ENCODE measurements around the gene CRYBB3.
"Not testable (repeated sequence)": the region's sequence is repeated elsewhere in the genome, so short reads cannot be mapped to it uniquely, and the experiment has no call there.

CRYBB3 gene

DNA sequence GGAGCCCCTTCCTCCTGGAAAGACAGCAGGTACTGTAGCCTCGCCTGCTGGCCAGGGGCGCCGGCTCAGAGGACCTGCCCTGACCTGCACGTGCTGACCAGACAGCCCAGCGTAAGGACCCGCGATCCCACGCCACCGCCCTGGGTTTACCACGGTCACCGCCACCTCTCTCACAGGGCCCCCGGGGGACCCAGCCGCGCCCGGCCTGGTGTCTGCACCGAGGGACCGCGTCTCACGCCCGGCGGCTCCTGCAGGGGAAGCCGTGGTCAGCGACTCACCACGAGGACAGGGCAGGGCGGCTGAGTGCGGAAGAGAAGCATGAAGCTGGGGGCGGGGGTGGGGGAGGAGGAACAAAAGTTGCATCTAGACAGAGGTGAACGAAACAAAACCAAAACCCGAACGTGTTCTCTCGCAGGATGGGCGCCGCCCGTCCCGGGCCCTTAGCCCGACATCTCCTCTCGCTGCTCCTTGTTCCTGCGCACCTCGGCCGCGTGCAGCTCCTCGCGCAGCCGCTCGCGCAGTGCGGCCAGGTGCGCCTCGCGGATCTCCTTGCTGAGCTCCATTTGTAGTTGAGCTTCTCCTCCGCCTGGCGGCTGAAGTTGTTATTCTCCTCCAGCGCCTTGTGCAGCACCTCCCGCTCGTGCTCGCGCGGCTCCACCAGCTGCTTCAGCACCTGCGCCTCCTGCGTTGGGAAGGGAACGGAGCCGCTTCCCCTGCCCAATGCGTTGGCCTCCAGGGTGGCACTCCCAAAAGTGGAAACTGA is 20.6 kb upstream of the CRYBB3 start:
- not testable (repeated sequence) for H3K4me3 ChIP-seq (ENCODE audit: low read length); H3K4me1 ChIP-seq (ENCODE audit: control insufficient read depth, insufficient read depth, low read length); H3K27me3 ChIP-seq (ENCODE audit: control insufficient read depth, insufficient read depth, low read length); H3K9ac ChIP-seq (ENCODE audit: low read length); H3K27ac ChIP-seq (ENCODE audit: low read depth, low read length)
- peaks cover 16% of the 10 kb centered on the region for H3K36me3 ChIP-seq (ENCODE audit: control insufficient read depth, insufficient read depth, low read length)

DNA sequence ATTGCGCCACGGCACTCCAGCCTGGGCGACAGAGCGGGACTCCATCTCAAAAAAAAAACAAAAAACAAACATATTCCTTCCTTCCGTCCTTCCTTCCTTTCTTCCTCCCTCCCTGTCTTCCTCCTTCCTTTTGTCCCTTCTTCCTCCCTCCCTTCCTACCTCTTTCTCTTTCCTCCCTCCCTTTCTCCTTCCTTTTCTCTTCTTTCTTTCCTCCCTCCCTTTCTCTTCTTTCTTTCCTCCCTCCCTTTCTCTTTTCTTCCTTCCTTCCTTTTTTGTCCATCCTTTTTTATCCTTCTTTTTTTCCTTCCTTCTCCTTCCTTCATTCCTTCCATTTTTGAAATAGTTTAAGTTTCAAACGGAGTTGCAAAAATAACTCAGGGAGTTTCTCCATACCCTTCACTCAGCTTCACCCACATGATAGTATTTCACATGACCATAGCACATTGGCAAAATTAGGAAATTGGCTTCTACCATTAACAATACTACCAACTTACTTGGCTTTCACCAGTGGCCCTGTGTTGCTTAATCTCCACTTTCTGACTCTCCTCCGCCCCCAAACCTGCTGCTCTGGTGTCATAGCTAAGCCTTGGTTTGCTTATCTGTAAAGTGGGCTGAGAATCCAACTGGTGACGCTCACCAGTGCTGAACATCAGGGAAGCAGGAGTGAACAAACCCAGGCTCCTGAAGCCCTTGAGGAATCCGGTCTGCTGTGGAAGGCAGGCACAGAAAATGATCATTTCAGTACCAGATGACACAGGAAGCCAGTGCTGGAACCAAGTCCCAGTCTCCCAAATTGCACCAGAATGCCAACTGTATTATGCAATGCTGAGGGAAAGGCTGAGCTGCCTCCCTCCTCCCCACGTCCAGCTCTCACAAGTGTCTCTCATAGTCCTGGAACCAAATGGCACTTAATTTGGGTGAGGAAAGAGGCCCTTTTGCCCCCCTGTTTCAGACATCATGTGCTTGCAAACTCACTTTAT is 17.2 kb upstream of the CRYBB3 start:
- no peak overlapping the region for H3K4me3 ChIP-seq (ENCODE audit: low read length)
- peaks cover 10% of the 10 kb centered on the region for H3K36me3 ChIP-seq (ENCODE audit: control insufficient read depth, insufficient read depth, low read length)
- H3K4me1 ChIP-seq (ENCODE audit: control insufficient read depth, insufficient read depth, low read length): no peaks in the 10 kb centered on the region
- H3K9ac ChIP-seq (ENCODE audit: low read length): no peak overlapping the region
- no peak overlapping the region for H3K27ac ChIP-seq (ENCODE audit: low read depth, low read length)
- H3K27me3 ChIP-seq (ENCODE audit: control insufficient read depth, insufficient read depth, low read length): no peaks in the 10 kb centered on the region

DNA sequence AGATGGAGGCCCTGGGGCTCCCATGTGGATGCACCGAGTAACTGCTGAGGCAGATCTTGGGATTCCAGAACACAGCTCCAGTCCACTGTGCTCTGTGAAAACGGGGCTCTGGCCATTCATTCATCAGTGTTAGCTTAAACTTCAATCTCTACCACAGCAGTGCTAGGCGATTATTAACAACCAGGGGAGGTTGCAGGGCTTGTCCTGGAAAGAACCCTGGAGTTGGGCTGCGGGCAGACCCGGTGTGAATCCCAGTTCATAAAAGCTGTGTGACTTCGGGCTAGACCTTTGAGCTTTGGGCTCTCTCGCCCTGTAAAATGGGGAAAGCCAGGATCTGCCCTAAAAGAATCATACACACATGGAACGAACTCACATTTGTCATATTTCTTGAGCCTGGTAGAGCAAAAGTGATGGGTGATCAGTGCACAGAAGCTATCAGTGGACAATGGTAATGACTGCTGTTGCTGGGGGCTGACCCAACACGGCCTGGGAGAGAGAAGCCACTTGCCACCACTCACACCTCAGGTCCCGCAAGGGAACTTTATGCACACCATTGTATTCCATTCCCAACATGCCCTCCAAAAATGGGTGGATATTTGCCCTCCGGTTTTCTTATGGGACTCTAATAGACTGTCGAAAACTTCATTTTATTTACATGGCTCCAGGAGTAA is 15.6 kb upstream of the CRYBB3 start:
- H3K4me3 ChIP-seq (ENCODE audit: low read length): no peak overlapping the region
- H3K27ac ChIP-seq (ENCODE audit: low read depth, low read length): no peak overlapping the region
- no peak overlapping the region for H3K9ac ChIP-seq (ENCODE audit: low read length)
- peaks cover 8% of the 10 kb centered on the region for H3K36me3 ChIP-seq (ENCODE audit: control insufficient read depth, insufficient read depth, low read length)
- no peaks in the 10 kb centered on the region for H3K27me3 ChIP-seq (ENCODE audit: control insufficient read depth, insufficient read depth, low read length)
- H3K4me1 ChIP-seq (ENCODE audit: control insufficient read depth, insufficient read depth, low read length): no peaks in the 10 kb centered on the region

DNA sequence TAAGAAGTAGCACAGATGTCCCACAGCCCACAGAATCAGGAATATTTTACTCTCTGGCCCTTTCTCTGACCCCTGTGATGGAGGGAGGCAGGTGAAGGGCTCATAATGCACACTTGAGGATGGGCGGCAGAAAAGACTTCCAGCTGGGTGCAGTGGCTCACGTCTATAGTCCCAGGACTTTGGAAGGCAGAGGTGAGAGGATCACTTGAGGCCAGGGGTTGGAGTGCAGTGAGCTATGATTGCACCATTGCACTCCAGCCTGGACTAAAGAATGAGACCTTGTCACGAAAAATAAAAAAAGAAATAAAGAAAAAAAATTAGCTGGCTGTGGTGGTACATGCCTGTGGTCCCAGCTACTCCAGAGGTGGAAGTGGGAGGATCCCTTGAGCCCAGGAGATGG is 13.5 kb upstream of the CRYBB3 start:
- H3K4me3 ChIP-seq (ENCODE audit: low read length): no peak overlapping the region
- H3K36me3 ChIP-seq (ENCODE audit: control insufficient read depth, insufficient read depth, low read length): peaks cover 8% of the 10 kb centered on the region
- H3K27ac ChIP-seq (ENCODE audit: low read depth, low read length): no peak overlapping the region
- H3K27me3 ChIP-seq (ENCODE audit: control insufficient read depth, insufficient read depth, low read length): no peaks in the 10 kb centered on the region
- no peaks in the 10 kb centered on the region for H3K4me1 ChIP-seq (ENCODE audit: control insufficient read depth, insufficient read depth, low read length)
- H3K9ac ChIP-seq (ENCODE audit: low read length): no peak overlapping the region

DNA sequence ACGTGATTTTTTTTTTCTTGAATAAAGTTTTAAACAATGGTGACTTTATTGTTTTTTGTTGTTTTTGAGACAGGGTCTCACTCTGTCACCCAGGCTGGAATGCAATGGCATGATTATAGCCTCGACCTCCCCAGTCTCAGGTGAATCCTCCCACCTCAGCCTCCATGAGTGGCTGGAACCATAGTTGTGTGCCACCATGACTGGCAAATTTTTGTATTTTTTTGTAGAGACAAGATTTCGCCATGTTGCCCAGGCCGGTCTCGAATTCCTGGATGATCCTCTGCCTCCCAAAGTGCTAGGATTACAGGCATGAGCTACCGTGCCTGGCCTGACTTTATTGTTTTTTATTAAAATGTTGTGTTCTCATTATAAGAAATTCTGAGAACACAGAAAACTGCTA is 12.2 kb upstream of the CRYBB3 start:
- Histone ChIP-seq H3K4me3 (ENCODE audit: low read length) (no peak overlapping the region), H3K36me3 (ENCODE audit: control insufficient read depth, insufficient read depth, low read length) (peaks cover 12% of the 10 kb centered on the region), H3K9ac (ENCODE audit: low read length) (no peak overlapping the region), H3K4me1 (ENCODE audit: control insufficient read depth, insufficient read depth, low read length) (no peaks in the 10 kb centered on the region), H3K27me3 (ENCODE audit: control insufficient read depth, insufficient read depth, low read length) (no peaks in the 10 kb centered on the region), H3K27ac (ENCODE audit: low read depth, low read length) (no peak overlapping the region)

DNA sequence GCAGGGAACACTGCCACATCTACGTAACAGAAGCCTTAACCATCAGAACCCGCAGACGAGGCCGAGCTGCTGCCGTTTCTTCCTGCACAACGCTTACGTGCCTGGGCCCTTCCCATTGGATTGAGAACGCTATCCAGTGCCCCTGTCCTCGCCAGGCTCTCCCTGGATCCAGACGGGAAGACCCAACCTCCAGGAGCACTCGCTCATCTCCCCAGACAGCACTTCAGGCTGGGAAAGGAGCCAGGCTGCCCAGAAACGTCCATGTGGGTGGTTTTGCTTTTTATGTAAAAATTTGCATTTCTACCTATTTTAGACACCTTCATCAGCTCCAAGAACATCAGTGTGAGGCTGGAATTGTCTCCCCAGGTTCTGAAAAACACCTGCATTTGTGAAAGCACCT is 7.3 kb upstream of the CRYBB3 start:
- Histone ChIP-seq H3K4me3 (ENCODE audit: low read length) (no peak overlapping the region), H3K4me1 (ENCODE audit: control insufficient read depth, insufficient read depth, low read length) (no peaks in the 10 kb centered on the region), H3K9ac (ENCODE audit: low read length) (no peak overlapping the region), H3K27ac (ENCODE audit: low read depth, low read length) (no peak overlapping the region), H3K36me3 (ENCODE audit: control insufficient read depth, insufficient read depth, low read length) (peaks cover 11% of the 10 kb centered on the region), H3K27me3 (ENCODE audit: control insufficient read depth, insufficient read depth, low read length) (no peaks in the 10 kb centered on the region)

DNA sequence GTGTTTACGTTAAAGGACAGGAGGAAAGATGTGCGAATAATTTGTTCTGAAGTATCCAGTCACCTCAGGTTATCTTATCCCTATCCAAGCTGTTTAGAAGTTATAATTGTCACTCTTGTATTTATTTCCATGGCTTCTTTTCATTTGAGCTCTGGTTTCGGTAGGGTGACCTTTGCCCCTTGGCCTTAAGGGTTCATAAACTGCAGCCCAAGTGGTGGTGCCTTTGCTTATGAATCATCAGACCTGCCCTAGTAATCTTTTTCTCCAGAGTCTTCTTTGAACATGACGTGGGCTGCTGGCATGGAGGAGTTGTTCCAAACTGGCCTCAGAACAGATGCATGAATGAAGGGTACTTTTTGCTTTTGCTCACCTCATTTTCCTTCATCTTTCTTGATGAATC is 6.5 kb upstream of the CRYBB3 start:
- no peak overlapping the region for H3K27ac ChIP-seq (ENCODE audit: low read depth, low read length)
- H3K9ac ChIP-seq (ENCODE audit: low read length): no peak overlapping the region
- peaks cover 11% of the 10 kb centered on the region for H3K36me3 ChIP-seq (ENCODE audit: control insufficient read depth, insufficient read depth, low read length)
- no peaks in the 10 kb centered on the region for H3K4me1 ChIP-seq (ENCODE audit: control insufficient read depth, insufficient read depth, low read length)
- H3K27me3 ChIP-seq (ENCODE audit: control insufficient read depth, insufficient read depth, low read length): no peaks in the 10 kb centered on the region
- no peak overlapping the region for H3K4me3 ChIP-seq (ENCODE audit: low read length)

DNA sequence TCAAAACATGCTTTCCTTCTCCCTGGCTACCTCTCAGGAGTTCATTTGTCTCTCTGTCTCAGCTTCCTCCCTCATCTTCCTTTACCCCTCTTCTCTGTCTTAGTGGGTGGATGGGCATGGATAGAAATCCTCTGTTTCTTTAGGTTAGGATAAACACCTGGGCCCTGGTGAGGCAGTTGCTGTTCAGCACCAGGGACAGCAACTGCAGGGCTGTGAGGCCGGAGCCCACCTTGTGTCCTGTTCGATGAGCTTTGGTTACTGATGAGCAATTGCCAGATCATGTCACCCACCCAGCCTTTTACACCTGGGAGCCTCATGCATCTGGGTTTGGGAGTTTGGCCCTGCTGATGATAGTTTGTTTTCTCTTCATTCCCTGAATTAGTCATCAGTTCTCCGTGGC is 6.1 kb upstream of the CRYBB3 start:
- peaks cover 11% of the 10 kb centered on the region for H3K36me3 ChIP-seq (ENCODE audit: control insufficient read depth, insufficient read depth, low read length)
- no peaks in the 10 kb centered on the region for H3K27me3 ChIP-seq (ENCODE audit: control insufficient read depth, insufficient read depth, low read length)
- H3K27ac ChIP-seq (ENCODE audit: low read depth, low read length): no peak overlapping the region
- H3K9ac ChIP-seq (ENCODE audit: low read length): no peak overlapping the region
- no peak overlapping the region for H3K4me3 ChIP-seq (ENCODE audit: low read length)
- H3K4me1 ChIP-seq (ENCODE audit: control insufficient read depth, insufficient read depth, low read length): no peaks in the 10 kb centered on the region

DNA sequence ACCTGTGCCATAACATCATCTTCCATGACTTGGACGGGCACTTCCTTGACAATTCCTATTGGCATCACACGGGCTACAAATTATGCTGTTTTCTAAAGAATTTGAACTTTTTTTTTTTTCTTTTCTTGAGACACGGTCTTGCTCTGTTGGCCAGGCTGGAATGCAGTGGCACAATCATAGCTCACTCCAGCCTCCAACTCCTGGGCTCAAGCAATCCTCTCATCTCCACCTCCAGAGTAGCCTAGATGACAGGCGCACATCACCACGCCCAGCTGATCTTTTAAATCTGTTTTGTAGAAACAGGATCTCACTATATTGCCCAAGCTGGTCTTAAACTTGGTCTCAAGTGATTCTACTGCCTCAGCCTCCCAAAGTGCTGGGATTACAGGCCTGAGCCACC is 3.3 kb upstream of the CRYBB3 start:
- no peaks in the 10 kb centered on the region for H3K4me1 ChIP-seq (ENCODE audit: control insufficient read depth, insufficient read depth, low read length)
- H3K4me3 ChIP-seq (ENCODE audit: low read length): no peak overlapping the region
- no peak overlapping the region for H3K27ac ChIP-seq (ENCODE audit: low read depth, low read length)
- H3K9ac ChIP-seq (ENCODE audit: low read length): no peak overlapping the region
- peaks cover 9% of the 10 kb centered on the region for H3K36me3 ChIP-seq (ENCODE audit: control insufficient read depth, insufficient read depth, low read length)
- H3K27me3 ChIP-seq (ENCODE audit: control insufficient read depth, insufficient read depth, low read length): no peaks in the 10 kb centered on the region

DNA sequence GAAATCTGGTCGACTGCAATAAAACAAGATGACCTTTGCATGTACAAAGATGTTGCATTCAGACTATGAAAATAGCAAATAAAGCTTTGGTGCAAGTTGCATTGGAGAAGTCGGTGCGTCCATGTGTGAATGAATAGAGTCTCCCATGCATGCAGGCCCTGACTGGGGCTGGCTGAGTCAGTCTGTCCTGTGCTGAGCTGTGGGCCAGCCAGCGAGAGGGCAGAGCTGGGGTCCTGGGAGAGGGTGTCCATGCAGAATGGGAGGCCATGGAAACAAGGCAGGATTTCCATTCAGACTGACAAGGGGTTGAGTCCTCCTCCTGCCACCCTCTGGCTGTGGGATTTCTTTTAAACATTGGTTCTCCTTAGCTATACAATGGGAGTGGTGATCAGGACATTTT is 2.3 kb upstream of the CRYBB3 start:
- Histone ChIP-seq H3K4me1 (ENCODE audit: control insufficient read depth, insufficient read depth, low read length) (no peaks in the 10 kb centered on the region), H3K27me3 (ENCODE audit: control insufficient read depth, insufficient read depth, low read length) (no peaks in the 10 kb centered on the region), H3K4me3 (ENCODE audit: low read length) (no peak overlapping the region), H3K27ac (ENCODE audit: low read depth, low read length) (no peak overlapping the region), H3K36me3 (ENCODE audit: control insufficient read depth, insufficient read depth, low read length) (peaks cover 6% of the 10 kb centered on the region), H3K9ac (ENCODE audit: low read length) (no peak overlapping the region)

DNA sequence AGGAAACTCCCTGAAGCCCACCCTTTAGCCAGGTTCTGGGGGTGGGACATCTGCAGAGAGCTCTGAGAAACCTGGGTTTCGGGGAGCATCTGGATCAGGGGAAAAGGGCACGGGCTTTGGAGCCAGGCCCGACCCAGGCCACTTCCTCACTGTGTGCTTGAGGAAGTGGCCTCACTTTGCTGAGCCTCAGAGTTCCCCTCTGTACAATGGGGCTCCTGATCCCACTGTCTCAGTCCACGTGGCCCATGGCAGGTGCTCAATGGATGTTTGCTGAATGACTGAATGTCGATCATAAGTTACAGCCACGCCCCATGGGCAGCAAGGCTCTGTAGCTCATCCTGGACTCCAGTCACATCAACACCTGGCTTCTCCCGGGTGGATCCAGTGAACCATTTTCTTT is 1.3 kb downstream of the CRYBB3 start:
- H3K9ac ChIP-seq (ENCODE audit: low read length): no peak overlapping the region

DNA sequence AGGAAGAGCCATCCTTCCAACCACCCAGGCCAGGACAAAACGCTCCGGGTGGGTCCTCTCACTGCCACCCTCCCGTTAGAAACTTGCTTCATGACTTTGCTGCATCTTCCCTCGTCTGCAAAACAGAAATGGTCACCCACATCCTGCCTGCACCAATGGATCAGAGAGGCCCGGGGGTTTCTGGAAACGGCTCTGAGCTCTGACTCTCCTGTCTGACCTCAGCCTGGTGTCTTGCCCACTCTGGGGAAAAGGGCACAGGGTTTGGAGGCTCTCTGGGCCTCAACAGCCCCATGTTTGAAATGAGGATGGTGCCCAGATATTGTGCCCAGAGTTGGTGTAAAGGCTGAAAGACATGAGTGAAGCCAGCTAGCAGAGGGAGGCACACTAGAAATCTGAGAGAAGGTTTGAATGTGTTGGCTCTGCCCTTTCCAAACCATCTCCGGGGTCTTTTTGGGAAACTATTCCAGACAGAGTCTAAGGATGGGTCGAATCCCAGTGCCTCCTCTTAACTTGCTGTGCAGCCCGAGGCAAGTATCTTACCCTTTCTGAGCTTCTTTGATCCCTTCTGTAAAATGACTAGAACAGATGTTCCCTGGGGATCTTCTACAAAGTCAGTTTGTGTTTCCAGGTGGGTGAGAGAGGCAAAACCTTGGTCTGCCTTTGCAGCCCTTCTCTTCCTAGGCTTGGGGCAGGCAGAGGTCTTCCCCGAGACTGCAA is 2.1 kb downstream of the CRYBB3 start:
- Histone ChIP-seq H3K4me1 (ENCODE audit: control insufficient read depth, insufficient read depth, low read length) (no peaks in the 10 kb centered on the region), H3K36me3 (ENCODE audit: control insufficient read depth, insufficient read depth, low read length) (peaks cover 2% of the 10 kb centered on the region), H3K4me3 (ENCODE audit: low read length) (no peak overlapping the region), H3K27me3 (ENCODE audit: control insufficient read depth, insufficient read depth, low read length) (no peaks in the 10 kb centered on the region), H3K27ac (ENCODE audit: low read depth, low read length) (no peak overlapping the region), H3K9ac (ENCODE audit: low read length) (no peak overlapping the region)

More for the DNA sequence above, 1.3 kb downstream of the CRYBB3 start:
- Histone ChIP-seq H3K27ac (ENCODE audit: low read depth, low read length) (no peak overlapping the region), H3K27me3 (ENCODE audit: control insufficient read depth, insufficient read depth, low read length) (no peaks in the 10 kb centered on the region), H3K4me1 (ENCODE audit: control insufficient read depth, insufficient read depth, low read length) (no peaks in the 10 kb centered on the region), H3K36me3 (ENCODE audit: control insufficient read depth, insufficient read depth, low read length) (peaks cover 2% of the 10 kb centered on the region), H3K4me3 (ENCODE audit: low read length) (no peak overlapping the region)
